ENCODE measurements around the gene SLC39A11.
"Not testable (repeated sequence)": the region's sequence is repeated elsewhere in the genome, so short reads cannot be mapped to it uniquely, and the experiment has no call there.

The SLC39A11 gene

DNA sequence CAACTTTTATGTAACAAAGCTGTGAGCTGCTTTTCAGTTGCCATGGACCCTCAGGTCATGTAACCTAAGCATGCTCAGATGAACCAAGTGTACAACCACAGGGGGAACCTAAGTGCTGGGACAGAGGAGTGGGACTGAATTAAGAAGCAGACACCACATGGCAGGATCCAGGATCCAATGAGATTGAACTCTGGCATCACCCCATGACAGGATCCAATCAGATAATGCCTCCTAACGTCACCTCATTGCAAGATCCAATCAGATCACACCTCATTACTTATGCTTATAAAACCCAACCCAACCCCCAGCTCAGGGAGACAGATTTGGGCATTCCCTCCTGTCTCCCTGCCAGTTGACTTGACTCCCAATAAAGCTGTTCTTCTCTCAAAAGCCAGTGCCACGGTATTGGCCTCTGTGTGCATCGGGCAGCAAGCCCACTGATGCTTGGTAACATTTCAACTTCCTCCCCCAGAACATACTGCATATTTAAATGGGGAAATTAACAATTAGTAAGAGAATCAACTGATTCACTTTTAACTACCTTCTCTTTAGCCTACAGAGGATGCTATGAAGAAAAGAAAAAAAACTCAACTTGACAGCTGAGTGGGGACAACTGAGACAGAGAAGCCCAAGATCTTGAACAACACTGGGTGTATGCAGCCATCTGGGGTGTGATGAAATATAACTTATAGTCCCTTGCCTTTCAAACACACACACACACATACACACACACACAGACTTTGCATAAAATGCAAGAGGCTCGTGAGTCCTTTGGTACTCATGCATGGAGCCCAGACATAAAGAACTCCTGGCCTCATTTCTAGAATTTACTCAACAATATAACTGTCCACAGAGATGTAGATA lies 148.4 kb downstream of the SLC39A11 start:
- TF ChIP-seq, protein P1, sequence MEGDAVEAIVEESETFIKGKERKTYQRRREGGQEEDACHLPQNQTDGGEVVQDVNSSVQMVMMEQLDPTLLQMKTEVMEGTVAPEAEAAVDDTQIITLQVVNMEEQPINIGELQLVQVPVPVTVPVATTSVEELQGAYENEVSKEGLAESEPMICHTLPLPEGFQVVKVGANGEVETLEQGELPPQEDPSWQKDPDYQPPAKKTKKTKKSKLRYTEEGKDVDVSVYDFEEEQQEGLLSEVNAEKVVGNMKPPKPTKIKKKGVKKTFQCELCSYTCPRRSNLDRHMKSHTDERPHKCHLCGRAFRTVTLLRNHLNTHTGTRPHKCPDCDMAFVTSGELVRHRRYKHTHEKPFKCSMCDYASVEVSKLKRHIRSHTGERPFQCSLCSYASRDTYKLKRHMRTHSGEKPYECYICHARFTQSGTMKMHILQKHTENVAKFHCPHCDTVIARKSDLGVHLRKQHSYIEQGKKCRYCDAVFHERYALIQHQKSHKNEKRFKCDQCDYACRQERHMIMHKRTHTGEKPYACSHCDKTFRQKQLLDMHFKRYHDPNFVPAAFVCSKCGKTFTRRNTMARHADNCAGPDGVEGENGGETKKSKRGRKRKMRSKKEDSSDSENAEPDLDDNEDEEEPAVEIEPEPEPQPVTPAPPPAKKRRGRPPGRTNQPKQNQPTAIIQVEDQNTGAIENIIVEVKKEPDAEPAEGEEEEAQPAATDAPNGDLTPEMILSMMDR (IDR thresholded peaks at IDR 0.05; ENCODE audit: low read depth, low read length): no peak
- H3K4me3 ChIP-seq (ENCODE audit: low read depth, low read length): no peak overlapping the region
- in situ Hi-C loops (cut with HindIII; ENCODE audit: low sequenced_read_pairs): no loop called here
- DNase-seq (ENCODE audit: low read depth, low spot score): no peak

DNA sequence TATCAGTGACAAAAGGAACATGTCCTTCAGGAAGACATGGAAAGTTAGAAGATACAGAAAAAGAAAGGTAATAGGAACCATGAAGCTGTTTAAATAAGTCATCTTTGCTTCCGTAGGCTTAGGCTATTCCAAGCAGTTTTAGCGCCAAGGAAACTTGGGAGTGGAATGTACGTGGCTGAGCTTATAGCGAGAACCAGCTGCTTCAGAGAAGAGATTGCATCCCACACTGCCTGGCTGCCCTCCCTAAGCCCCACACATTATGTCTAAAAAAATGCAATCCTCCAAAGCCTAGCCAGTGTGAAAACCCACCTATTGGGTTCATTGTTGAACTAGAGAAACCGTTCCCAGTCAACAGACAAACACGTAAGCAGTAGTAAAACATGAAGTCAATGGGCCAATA lies 149.9 kb downstream of the SLC39A11 start:
- in situ Hi-C loops (cut with HindIII; ENCODE audit: low sequenced_read_pairs): no loop called here
- H3K4me3 ChIP-seq (ENCODE audit: low read depth, low read length): no peak overlapping the region
- DNase-seq (ENCODE audit: low read depth, low spot score): no peak
- TF ChIP-seq, protein P1 (IDR thresholded peaks at IDR 0.05; ENCODE audit: low read depth, low read length): no peak

DNA sequence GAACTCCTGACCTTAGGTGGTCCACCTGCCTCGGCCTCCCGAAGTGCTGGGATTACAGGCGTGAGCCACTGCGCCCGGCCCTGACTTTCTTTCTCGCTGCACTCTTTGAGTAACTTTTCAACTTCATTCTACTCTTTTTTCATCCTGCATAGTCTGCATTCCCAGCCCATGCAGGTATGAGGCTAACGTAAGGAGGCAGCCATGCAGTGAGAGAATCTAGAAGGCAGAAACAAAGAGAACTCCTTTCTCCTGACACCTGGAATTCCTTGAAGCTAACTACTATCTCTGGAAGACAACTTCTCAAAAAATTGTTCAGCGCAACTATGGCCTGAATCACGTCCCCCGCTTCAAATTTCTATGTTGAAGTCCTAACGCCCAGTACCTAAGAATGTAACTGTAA lies 152.0 kb downstream of the SLC39A11 start:
- no peak for DNase-seq (ENCODE audit: low read depth, low spot score)
- TF ChIP-seq, protein P1 (IDR thresholded peaks at IDR 0.05; ENCODE audit: low read depth, low read length): no peak
- no peak overlapping the region for H3K4me3 ChIP-seq (ENCODE audit: low read depth, low read length)
- in situ Hi-C loops (cut with HindIII; ENCODE audit: low sequenced_read_pairs): no loop called here

DNA sequence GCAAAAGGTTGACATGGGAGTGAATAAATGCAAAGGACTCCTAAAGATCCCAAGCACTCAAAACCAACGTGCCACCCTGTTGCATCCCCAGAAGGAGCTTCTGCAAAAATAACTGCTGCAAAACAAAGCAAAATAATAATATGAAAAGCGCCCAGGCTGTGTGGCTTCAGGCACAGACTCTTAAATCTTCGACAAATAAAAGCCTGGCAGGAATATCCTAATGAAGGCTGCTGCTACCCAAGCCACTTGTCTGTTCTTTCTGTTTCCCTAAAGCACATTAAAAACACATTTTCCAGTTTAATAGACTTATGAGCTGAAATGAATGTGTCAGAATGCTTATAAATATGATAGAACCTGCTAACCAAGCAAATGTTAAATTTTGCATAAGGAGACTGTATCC lies 154.0 kb downstream of the SLC39A11 start:
- in situ Hi-C loops (cut with HindIII; ENCODE audit: low sequenced_read_pairs): no loop called here

DNA sequence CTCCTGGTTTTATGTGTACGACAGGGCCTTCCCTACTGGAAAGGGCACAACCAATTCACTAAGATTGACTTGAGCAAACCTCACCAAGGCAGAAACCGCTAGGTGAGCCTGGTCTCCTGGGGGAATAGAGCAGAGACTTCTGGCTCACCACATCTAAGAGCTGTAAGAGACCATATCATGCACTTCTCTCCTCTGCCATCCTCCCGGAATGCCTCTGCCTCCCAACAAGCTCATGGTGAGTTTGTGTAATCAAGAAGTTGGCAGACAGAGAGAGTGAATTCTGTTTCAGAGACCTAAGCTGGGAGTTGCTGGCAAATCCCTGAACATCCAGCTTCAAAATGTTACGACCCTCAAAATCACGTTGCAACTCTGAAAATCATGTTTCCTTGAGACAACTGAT lies 154.8 kb downstream of the SLC39A11 start:
- DNase-seq (ENCODE audit: low read depth, low spot score): no peak
- in situ Hi-C loops (cut with HindIII; ENCODE audit: low sequenced_read_pairs): no loop called here
- TF ChIP-seq, protein P1 (IDR thresholded peaks at IDR 0.05; ENCODE audit: low read depth, low read length): no peak
- no peak overlapping the region for H3K4me3 ChIP-seq (ENCODE audit: low read depth, low read length)

More for the DNA sequence above, 154.0 kb downstream of the SLC39A11 start:
- DNase-seq (ENCODE audit: low read depth, low spot score): no peak
- TF ChIP-seq, protein P1 (IDR thresholded peaks at IDR 0.05; ENCODE audit: low read depth, low read length): no peak
- no peak overlapping the region for H3K4me3 ChIP-seq (ENCODE audit: low read depth, low read length)

DNA sequence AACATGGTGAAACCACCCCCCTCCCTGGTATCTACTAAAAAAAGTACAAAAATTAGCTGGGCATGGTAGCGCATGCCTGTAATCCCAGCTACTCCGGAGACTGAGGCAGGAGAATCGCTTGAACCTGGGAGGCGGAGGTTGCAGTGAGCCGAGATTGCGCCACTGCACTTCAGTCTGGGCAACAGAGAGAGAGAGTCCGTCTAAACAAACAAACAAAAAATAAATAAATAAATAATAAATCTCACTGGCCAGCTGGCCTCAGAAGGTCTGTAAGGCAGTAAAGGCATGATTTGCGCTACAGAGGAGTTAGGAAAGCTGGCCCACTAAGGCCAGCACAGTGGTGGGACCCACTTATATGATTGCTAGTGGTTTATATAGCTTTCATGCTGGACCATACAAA lies 155.2 kb downstream of the SLC39A11 start:
- H3K4me3 ChIP-seq (ENCODE audit: low read depth, low read length); in situ Hi-C loops (cut with HindIII; ENCODE audit: low sequenced_read_pairs); DNase-seq (ENCODE audit: low read depth, low spot score): not testable (repeated sequence)

DNA sequence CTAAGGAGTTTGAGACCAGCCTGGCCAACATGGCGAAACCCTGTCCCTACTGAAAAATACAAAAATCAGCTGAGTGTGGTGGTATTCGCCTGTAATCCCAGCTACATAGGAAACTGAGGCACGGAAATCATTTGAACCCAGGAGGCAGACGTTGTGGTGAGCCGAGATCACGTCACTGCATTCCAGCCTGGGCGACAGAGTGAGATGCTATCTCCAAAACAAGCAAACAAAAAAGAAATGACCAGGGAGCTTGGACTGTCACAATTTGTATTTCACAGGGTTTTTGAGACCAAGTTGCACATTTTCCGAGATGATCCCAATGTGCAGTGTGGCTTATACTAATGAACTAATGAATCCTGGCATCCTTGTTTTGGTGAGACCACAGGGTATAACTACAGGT lies 156.5 kb downstream of the SLC39A11 start:
- TF ChIP-seq, protein P1 (IDR thresholded peaks at IDR 0.05; ENCODE audit: low read depth, low read length): no peak
- H3K4me3 ChIP-seq (ENCODE audit: low read depth, low read length): no peak overlapping the region
- no peak for DNase-seq (ENCODE audit: low read depth, low spot score)
- in situ Hi-C loops (cut with HindIII; ENCODE audit: low sequenced_read_pairs): no loop called here

All from astrocyte of the spinal cord (primary cell).